BLaER1 treated with 17β-estradiol and CSF1 and Interleukin-3, amounts not matched to agents 10 nM and 100 nM (cell line): ENCODE measurements around the gene CD6.

Source experiments
- H3K27ac ChIP-seq, 11 experiments: shearing (Covaris generic); formaldehyde crosslinking; 2 replicates each; pipeline ENCODE4 v1.8.1; 2022
- H3K27me3 ChIP-seq, 11 experiments: shearing (Covaris generic); formaldehyde crosslinking; 2 replicates each; pipeline ENCODE4 v1.8.1; 2022
- H3K36me3 ChIP-seq, 11 experiments: shearing (Covaris generic); formaldehyde crosslinking; 2 replicates each; pipeline ENCODE4 v1.8.1; 2022
- H3K4me1 ChIP-seq, 10 experiments: shearing (Covaris generic); formaldehyde crosslinking; 2 replicates each; pipeline ENCODE4 v1.8.1; 2022
- H3K4me2 ChIP-seq, 11 experiments: shearing (Covaris generic); formaldehyde crosslinking; 2 replicates each; pipeline ENCODE4 v1.8.1; 2022
- H3K4me3 ChIP-seq, 10 experiments: shearing (Covaris generic); formaldehyde crosslinking; 2 replicates each; pipeline ENCODE4 v1.8.1; 2022
- H3K9ac ChIP-seq, 11 experiments: shearing (Covaris generic); formaldehyde crosslinking; 2 replicates each; pipeline ENCODE4 v1.8.1; 2022
- H3K9me3 ChIP-seq, 11 experiments: shearing (Covaris generic); formaldehyde crosslinking; replicated peaks in 1 of 11; 2 replicates each; pipeline ENCODE4 v1.8.1; 2022
- H4K20me1 ChIP-seq, 11 experiments: shearing (Covaris generic); formaldehyde crosslinking; 2 replicates each; pipeline ENCODE4 v1.8.1; 2022
- Cebpa-rat ChIP-seq, 11 experiments: shearing (Covaris generic); IDR thresholded peaks; 2 replicates each; pipeline ENCODE4 v1.8.1; 2022

Gene CD6

DNA sequence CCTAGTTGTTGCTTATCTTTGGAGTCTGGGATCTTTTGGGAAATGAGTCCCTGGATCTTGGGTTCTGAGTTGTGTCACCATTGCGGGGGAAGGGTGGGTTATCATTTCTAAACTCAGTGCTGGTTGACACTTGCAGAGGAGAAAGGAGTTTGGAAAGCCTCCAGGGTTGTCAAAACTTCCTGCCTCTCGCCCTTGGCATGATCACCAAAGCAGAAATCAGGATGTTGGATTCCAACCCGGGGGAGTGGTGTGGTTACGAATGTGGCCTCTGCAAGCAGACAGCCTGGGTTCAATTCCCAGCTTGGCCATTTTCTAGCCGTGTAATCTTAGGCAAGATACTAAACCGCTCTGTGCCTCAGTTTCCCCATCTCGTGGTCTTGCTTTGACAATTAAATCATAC lies 24.3 kb downstream of the CD6 start:
- no peaks in the 10 kb centered on the region for H3K9me3 ChIP-seq
- no peak overlapping the region for H3K27ac ChIP-seq
- no peak overlapping the region for H3K9ac ChIP-seq
- no peaks in the 10 kb centered on the region for H4K20me1 ChIP-seq
- no peak for TF ChIP-seq Cebpa-rat (IDR thresholded peaks at IDR 0.05)
- H3K36me3 ChIP-seq, result no peaks in the 10 kb centered on the region
- H3K27me3 ChIP-seq, result no peaks in the 10 kb centered on the region
- peak overlapping the region in 10 of 11 experiments; percentile 19 to 70 (median 32); a peak in 17 of 22 replicates for H3K4me2 ChIP-seq
- H3K4me3 ChIP-seq, result no peak overlapping the region
- H3K4me1 ChIP-seq, result peaks cover 9 to 14% (median 12%) of the 10 kb centered on the region in 10 experiments

DNA sequence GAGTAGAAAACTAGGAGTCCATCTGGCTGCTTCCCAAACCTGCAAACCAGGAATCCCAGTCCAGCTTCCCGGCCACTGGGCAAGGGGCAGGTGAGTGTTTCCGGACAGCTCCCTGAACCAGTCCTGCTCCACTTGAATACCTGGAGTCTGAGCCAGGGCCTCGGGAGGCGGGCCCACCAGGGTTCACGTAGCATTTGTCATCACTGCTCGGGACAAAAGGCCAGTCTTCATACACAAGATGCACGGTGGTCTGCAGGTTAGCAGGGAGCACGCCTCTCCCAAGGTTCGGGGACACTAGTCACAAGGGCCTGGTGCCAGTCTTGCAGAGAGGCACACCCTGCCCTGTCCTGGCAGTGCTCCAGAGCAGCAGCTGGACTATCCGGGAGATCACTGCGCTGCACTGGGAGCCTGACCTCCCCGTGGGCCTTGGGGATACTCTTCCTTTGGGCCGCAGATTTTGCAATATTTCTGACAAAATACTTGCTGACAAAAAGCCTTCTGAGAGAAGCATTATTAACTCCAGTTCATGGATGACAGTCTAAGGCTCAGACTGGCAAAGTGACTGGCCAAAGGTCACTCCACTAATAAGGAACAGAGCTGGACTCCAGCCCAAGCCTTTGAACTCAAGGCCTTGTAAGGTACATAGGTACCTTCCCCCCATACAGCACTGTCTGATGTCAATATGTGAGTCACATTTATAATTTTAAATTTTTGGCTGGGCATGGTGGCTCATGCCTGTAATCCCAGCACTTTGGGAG lies 25.1 kb downstream of the CD6 start:
- TF ChIP-seq Cebpa-rat (IDR thresholded peaks at IDR 0.05), result no peak
- Histone ChIP-seq H3K27ac (no peak overlapping the region), H4K20me1 (no peaks in the 10 kb centered on the region), H3K4me1 (peaks cover 9 to 14% (median 12%) of the 10 kb centered on the region in 10 experiments), H3K36me3 (no peaks in the 10 kb centered on the region), H3K4me3 (no peak overlapping the region), H3K4me2 (peak overlapping the region in 9 of 11 experiments; percentile 19 to 70 (median 32); a peak in 14 of 22 replicates), H3K9ac (no peak overlapping the region), H3K9me3 (no peaks in the 10 kb centered on the region), H3K27me3 (no peaks in the 10 kb centered on the region)

DNA sequence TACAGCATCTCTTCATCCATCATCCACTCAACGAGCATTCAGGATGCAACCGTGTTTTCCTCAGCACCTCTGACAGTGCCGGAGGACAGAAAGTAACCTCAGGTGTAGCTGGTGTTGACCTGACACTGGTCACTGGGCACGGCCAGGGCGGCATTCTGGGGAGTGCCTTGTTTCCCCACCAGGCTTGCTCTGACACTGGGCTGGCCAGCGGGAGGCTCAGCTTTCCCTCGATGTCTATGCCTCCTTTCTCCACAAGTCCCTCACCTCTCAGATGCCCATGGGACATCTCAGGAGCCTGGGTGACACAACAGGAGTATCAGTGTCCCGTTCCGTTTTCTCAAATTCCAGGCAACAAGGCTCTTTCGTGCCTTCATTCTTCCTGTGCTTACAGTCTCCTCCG lies 28.9 kb downstream of the CD6 start:
- Histone ChIP-seq H3K9ac (no peak overlapping the region), H3K9me3 (no peaks in the 10 kb centered on the region), H4K20me1 (no peaks in the 10 kb centered on the region), H3K4me1 (peaks cover 25 to 36% (median 30%) of the 10 kb centered on the region in 10 experiments), H3K36me3 (no peaks in the 10 kb centered on the region), H3K27me3 (no peaks in the 10 kb centered on the region), H3K4me3 (no peak overlapping the region), H3K27ac (no peak overlapping the region), H3K4me2 (no peak overlapping the region)
- no peak for TF ChIP-seq Cebpa-rat (IDR thresholded peaks at IDR 0.05)

DNA sequence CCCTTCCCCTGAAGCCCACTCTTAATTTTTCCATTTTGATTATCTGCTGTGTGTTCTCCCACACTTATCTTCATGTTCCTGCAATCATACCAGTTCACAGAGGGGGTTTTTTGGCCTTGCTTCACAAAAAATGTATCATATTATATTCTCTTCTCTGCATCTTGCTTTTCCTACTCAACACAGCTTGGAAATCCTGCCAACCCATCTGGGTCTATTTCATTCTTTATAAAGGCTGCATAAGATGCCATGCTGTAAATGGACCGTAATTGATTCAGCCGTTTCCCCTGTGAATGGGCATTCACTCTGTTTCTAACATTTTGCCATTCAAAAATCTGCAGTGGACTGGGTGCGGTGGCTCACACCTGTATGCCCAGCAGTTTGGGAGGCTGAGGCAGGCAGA lies 30.5 kb downstream of the CD6 start:
- TF ChIP-seq Cebpa-rat (IDR thresholded peaks at IDR 0.05), result no peak
- Histone ChIP-seq H3K9me3 (no peaks in the 10 kb centered on the region), H3K27me3 (peaks cover 8 to 11% (median 9%) of the 10 kb centered on the region in 11 experiments), H3K27ac (no peak overlapping the region), H3K4me1 (peaks cover 17 to 31% (median 23%) of the 10 kb centered on the region in 10 experiments), H3K36me3 (no peaks in the 10 kb centered on the region), H3K4me3 (no peak overlapping the region), H4K20me1 (no peaks in the 10 kb centered on the region), H3K9ac (no peak overlapping the region), H3K4me2 (no peak overlapping the region)

DNA sequence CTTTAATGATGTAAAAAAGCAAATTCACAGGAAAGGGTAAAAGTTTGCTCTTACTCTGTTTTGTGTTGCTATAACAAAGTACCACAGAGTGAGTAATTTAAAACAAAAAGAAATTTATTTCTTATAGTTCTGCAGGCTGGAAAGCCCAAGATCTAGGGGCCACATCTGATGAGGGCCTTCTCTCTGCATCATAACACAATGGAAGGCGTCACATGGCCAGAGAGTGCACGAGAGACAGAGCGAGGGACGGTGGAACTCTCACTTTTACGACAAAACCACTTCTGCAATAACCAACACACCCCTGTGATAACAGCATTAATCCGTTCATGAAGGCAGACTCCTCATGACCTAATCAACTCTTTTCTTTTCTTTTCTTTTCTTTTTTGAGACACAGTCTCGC lies 31.1 kb downstream of the CD6 start:
- Histone ChIP-seq H3K36me3 (no peaks in the 10 kb centered on the region), H3K9ac (no peak overlapping the region), H3K9me3 (no peaks in the 10 kb centered on the region), H4K20me1 (no peaks in the 10 kb centered on the region), H3K4me2 (peak overlapping the region in 2 of 11 experiments; percentile 18 to 26; a peak in 2 of 22 replicates), H3K27ac (no peak overlapping the region), H3K4me3 (no peak overlapping the region), H3K27me3 (peaks cover 14 to 17% (median 16%) of the 10 kb centered on the region in 11 experiments), H3K4me1 (peaks cover 23 to 38% (median 29%) of the 10 kb centered on the region in 10 experiments)
- TF ChIP-seq Cebpa-rat (IDR thresholded peaks at IDR 0.05), result no peak

DNA sequence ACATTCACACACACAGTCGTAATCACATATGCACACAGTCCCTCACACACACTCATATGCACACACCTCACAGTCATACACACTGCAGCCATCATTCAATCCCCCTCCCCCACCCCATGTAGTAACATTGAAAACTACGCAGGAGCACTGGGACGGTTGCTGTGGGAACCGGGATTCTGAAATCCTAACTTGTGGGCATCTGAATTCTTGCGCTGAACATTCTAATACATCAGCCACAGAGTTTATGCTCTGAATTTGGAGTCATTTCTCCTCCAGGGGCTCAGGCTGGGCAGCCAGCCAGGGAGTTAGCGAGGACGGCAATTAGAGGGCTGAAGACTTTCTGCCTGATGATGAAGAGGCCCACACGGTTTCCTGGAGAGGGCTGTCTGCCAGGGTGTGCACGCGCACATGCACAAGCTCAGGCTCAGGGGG lies 32.7 kb downstream of the CD6 start:
- Histone ChIP-seq H3K9me3 (no peaks in the 10 kb centered on the region), H3K9ac (peak overlapping the region in 3 of 11 experiments; percentile 4 to 26 (median 22); a peak in 2 of 22 replicates), H3K27ac (peak overlapping the region in 4 of 11 experiments; percentile 5 to 37 (median 32); a peak in 4 of 22 replicates), H3K4me1 (peaks cover 27 to 51% (median 37%) of the 10 kb centered on the region in 10 experiments), H3K4me3 (no peak overlapping the region), H3K4me2 (peak overlapping the region; percentile 63 to 84 (median 77)), H4K20me1 (no peaks in the 10 kb centered on the region), H3K27me3 (peaks cover 28 to 33% (median 31%) of the 10 kb centered on the region in 11 experiments), H3K36me3 (no peaks in the 10 kb centered on the region)
- no peak for TF ChIP-seq Cebpa-rat (IDR thresholded peaks at IDR 0.05)

DNA sequence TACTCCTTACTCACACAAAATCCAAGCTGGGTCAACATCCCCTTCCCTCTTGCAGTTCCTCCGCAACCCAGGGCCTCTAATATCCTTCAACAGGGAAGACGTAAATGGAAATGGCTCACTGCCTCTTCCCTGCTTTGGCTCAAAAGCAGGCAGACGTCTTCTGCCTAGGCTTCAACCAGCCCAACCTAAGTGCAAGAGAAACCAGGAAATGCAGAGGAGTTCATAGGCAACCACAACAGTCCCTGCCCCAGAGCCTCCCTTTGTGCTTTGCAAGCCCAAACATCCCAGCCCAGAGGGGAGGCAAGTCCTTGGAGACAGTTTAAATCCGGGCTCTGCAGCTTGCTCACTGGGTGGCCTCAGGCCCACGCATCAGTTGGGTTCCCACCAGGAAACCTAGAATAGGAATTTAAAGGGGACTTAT lies 33.3 kb downstream of the CD6 start:
- peak overlapping the region in 1 of 11 experiments; percentile 26; a peak in 1 of 22 replicates for H3K9ac ChIP-seq
- no peak for TF ChIP-seq Cebpa-rat (IDR thresholded peaks at IDR 0.05)
- no peaks in the 10 kb centered on the region for H4K20me1 ChIP-seq
- H3K4me1 ChIP-seq, result peaks cover 27 to 52% (median 37%) of the 10 kb centered on the region in 10 experiments
- H3K27me3 ChIP-seq, result peaks cover 28 to 36% (median 32%) of the 10 kb centered on the region in 11 experiments
- peak overlapping the region in 4 of 11 experiments; percentile 5 to 37 (median 32); a peak in 5 of 22 replicates for H3K27ac ChIP-seq
- H3K9me3 ChIP-seq, result no peaks in the 10 kb centered on the region
- H3K4me3 ChIP-seq, result no peak overlapping the region
- peak overlapping the region; percentile 63 to 84 (median 77) for H3K4me2 ChIP-seq
- H3K36me3 ChIP-seq, result no peaks in the 10 kb centered on the region

DNA sequence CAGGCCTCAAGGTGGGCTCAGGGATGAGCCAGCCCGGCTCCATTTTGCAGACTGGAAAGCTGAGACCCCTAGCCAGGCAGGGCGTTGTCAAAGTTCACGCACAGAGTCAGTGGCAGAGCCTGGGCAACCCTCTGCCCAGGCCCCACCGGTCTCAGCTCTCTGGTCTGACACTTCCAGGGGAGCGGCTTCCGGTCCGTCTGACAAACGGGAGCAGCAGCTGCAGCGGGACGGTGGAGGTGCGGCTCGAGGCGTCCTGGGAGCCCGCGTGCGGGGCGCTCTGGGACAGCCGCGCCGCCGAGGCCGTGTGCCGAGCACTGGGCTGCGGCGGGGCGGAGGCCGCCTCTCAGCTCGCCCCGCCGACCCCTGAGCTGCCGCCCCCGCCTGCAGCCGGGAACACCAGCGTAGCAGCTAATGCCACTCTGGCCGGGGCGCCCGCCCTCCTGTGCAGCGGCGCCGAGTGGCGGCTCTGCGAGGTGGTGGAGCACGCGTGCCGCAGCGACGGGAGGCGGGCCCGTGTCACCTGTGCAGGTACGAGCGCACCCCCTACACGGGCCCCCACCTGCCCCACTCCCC lies 36.0 kb downstream of the CD6 start:
- peaks cover 28 to 36% (median 32%) of the 10 kb centered on the region in 11 experiments for H3K27me3 ChIP-seq
- H3K4me1 ChIP-seq, result peaks cover 43 to 69% (median 53%) of the 10 kb centered on the region in 10 experiments
- no peak for TF ChIP-seq Cebpa-rat (IDR thresholded peaks at IDR 0.05)
- no peaks in the 10 kb centered on the region for H4K20me1 ChIP-seq
- no peaks in the 10 kb centered on the region for H3K9me3 ChIP-seq
- no peaks in the 10 kb centered on the region for H3K36me3 ChIP-seq
- H3K4me3 ChIP-seq, result peak overlapping the region in 8 of 10 experiments; percentile 5 to 60 (median 34); a peak in 11 of 20 replicates
- H3K4me2 ChIP-seq, result peak overlapping the region; percentile 57 to 96 (median 76)
- no peak overlapping the region for H3K27ac ChIP-seq
- H3K9ac ChIP-seq, result peak overlapping the region in 6 of 11 experiments; percentile 2 to 61 (median 37); a peak in 6 of 22 replicates
